LNCAP (cell line): ENCODE measurements around the gene ITPKB.

Experiments used
- CTCF ChIP-seq: fragments of 450-650 bp; IDR thresholded peaks from 2 replicates; pipeline ENCODE4 v1.5.1; 2017; ENCODE audit warnings: mild to moderate bottlenecking

The ITPKB gene

GRCh38 chr1:226625832-226626576 is 113.1 kb downstream of the ITPKB start:
- no peak for TF ChIP-seq CTCF

- TF ChIP-seq CTCF: no peak
These were observed 113.8 kb downstream of the ITPKB start for GRCh38 chr1:226625326-226625725.

GRCh38 chr1:226624526-226624925 is 114.6 kb downstream of the ITPKB start:
- TF ChIP-seq CTCF: no peak

GRCh38 chr1:226622012-226622411 is 117.1 kb downstream of the ITPKB start:
- no peak for TF ChIP-seq CTCF

GRCh38 chr1:226619031-226619430 is 120.1 kb downstream of the ITPKB start:
- TF ChIP-seq CTCF: no peak

GRCh38 chr1:226618380-226618779 is 120.7 kb downstream of the ITPKB start:
- no peak for TF ChIP-seq CTCF

GRCh38 chr1:226617109-226617508 is 122.0 kb downstream of the ITPKB start:
- TF ChIP-seq CTCF: no peak

GRCh38 chr1:226616636-226617035 is 122.4 kb downstream of the ITPKB start:
- no peak for TF ChIP-seq CTCF
